Testis (tissue), 3 donors: ENCODE measurements around the gene CACNB2. TPM values are rescaled to one million over a fixed set of nuclear protein-coding genes. Genes with fewer than 3 reads are reported as not detected.
"Not testable (repeated sequence)": the region's sequence is repeated elsewhere in the genome, so short reads cannot be mapped to it uniquely, and the experiment has no call there.

ENCODE experiments used
- DNase-seq: peaks from one replicate; pipeline ENCODE4 v3.0.0-alpha.2; 2019
- H3K27ac ChIP-seq, 2 donors: fragments of 200-600 bp; sonication (generic); one replicate each; pipeline ENCODE4 v1.5.1; 2019
- H3K27me3 ChIP-seq: fragments of 200-600 bp; sonication (generic); one replicate; pipeline ENCODE4 v1.5.1; 2019
- H3K36me3 ChIP-seq: fragments of 200-600 bp; sonication (generic); one replicate; pipeline ENCODE4 v1.5.1; 2017; ENCODE audit warnings: low read depth; ENCODE audit errors: missing control alignments
- H3K4me1 ChIP-seq: fragments of 200-600 bp; sonication (generic); one replicate; pipeline ENCODE4 v1.5.1; 2019
- H3K4me3 ChIP-seq, 2 donors: fragments of 200-600 bp; sonication (generic); one replicate each; pipeline ENCODE4 v1.5.1; 2017 to 2019
- H3K9me3 ChIP-seq: fragments of 200-600 bp; sonication (generic); one replicate; pipeline ENCODE4 v1.5.1; 2017
- CTCF ChIP-seq, 3 experiments: fragments of 450-650 bp in 2 of 3; fragments of 200-600 bp in 1 of 3; sonication (generic) in 1 of 3; IDR thresholded peaks; one replicate each; pipeline ENCODE4 v1.5.1; 2016 to 2019; ENCODE audit warnings: antibody characterized with exemption in 3 of 3, mild to moderate bottlenecking in 2 of 3, moderate library complexity in 1 of 3
- POLR2A ChIP-seq: fragments of 450-650 bp; IDR thresholded peaks from one replicate; pipeline ENCODE4 v1.6.1; 2017; ENCODE audit warnings: antibody characterized with exemption, mild to moderate bottlenecking, moderate library complexity
- WGBS, 2 donors: methylation state at CpG; one replicate each; pipeline ENCODE4 v1.1.5; 2018; 5-methylcytosine and 5-hydroxymethylcytosine counted together
- intact Hi-C: fragments of 100-400 bp; cut with DNase I; formaldehyde crosslinking; loops from one replicate; pipeline ENCODE4 v1.15.1; 2023; ENCODE audit warnings: low total_unique reads
- polyA plus RNA-seq: library from polyadenylated mRNA; stranded (reverse); fragments of 350-450 nt; fragmentation: Illumina TruSeq; extraction: RNeasy Lipid Tissue Mini Kit (QIAGEN cat#74804); gene quantifications from one replicate; pipeline ENCODE4 v1.2.3, GENCODE V29; 2014; ENCODE audit warnings: low read depth, low replicate concordance; ENCODE audit not compliant: insufficient read depth
- total RNA-seq, 2 donors: library from RNA; depleted of rRNA; stranded (reverse); fragments of >200 nt; gene quantifications; one replicate each; pipeline ENCODE4 v1.2.3, GENCODE V29; 2016

Gene CACNB2
- total and polyA plus RNA-seq, 3 donors from 2014 or later: 1.3 to 4.8 (median 1.4) TPM

GRCh38 chr10:18582803-18583202, 442.6 kb downstream of the CACNB2 start:
- Histone ChIP-seq H3K4me3 (no peak overlapping the region), H3K4me1 (no peaks in the 10 kb centered on the region), H3K27me3 (no peaks in the 10 kb centered on the region), H3K27ac (no peak overlapping the region), H3K9me3 (no peaks in the 10 kb centered on the region), H3K36me3 (no peaks in the 10 kb centered on the region)
- TF ChIP-seq CTCF (IDR thresholded peaks at IDR 0.05) (no peak), POLR2A (no peak)
- intact Hi-C loops: no loop called here
- no peak for DNase-seq
- 49 to 57% methylated on average over 3 of the region's 3 CpGs for WGBS, 2 donors

GRCh38 chr10:18583575-18584270, 443.5 kb downstream of the CACNB2 start:
- 92 to 93% methylated on average over 5 of the region's 5 CpGs for whole genome bisulfite sequencing, 2 donors
- Histone ChIP-seq H3K4me1 (no peaks in the 10 kb centered on the region), H3K27ac (no peak overlapping the region), H3K36me3 (no peaks in the 10 kb centered on the region), H3K4me3 (no peak overlapping the region), H3K9me3 (no peaks in the 10 kb centered on the region), H3K27me3 (no peaks in the 10 kb centered on the region)
- intact Hi-C loops: no loop called here
- TF ChIP-seq CTCF (IDR thresholded peaks at IDR 0.05) (peak in 2 of 3 experiments; percentile 4 to 46), POLR2A (no peak)
- no peak for DNase-seq

GRCh38 chr10:18586637-18587036, 446.4 kb downstream of the CACNB2 start:
- 91 to 97% methylated on average over 8 to 10 of the region's 10 CpGs for WGBS, 2 donors
- intact Hi-C loops, H3K36me3 ChIP-seq, H3K4me1 ChIP-seq, H3K27ac ChIP-seq, H3K4me3 ChIP-seq, H3K9me3 ChIP-seq, H3K27me3 ChIP-seq: not testable (repeated sequence)
- peak; percentile 44 for DNase-seq

GRCh38 chr10:18591141-18591540, 450.9 kb downstream of the CACNB2 start:
- H3K4me1 ChIP-seq, intact Hi-C loops, H3K36me3 ChIP-seq, DNase-seq, H3K4me3 ChIP-seq, H3K27ac ChIP-seq, H3K9me3 ChIP-seq, H3K27me3 ChIP-seq: not testable (repeated sequence)
- WGBS, 2 donors: 94 to 100% methylated on average over 1 of the region's 1 CpG

Other genes with a start within 250 kb of the CACNB2 start
- under 1 TPM; 0.47 to 0.68 TPM for gene SLC39A12, start 188.5 kb upstream of the CACNB2 start, total RNA-seq
- 0.38 TPM for gene SLC39A12, start 188.5 kb upstream of the CACNB2 start, polyA plus RNA-seq